Renal pelvis (tissue), 4 donors: Measurements from ENCODE around the gene SLC17A3. TPM values are rescaled to one million over a fixed set of nuclear protein-coding genes. Genes with fewer than 3 reads are reported as not detected.

Experiments used
- DNase-seq: peaks from one replicate; pipeline ENCODE4 v3.0.0-alpha.2; 2013
- polyA plus RNA-seq, 3 donors: library from polyadenylated mRNA; unstranded; fragments of 120-200 nt; gene quantifications; one replicate each; pipeline ENCODE4 v1.2.1, GENCODE V29; 2013; ENCODE audit not compliant: insufficient read length in 3 of 3

Gene SLC17A3
- polyA plus RNA-seq, 3 donors: 0.47 to 1.2 (median 0.95) TPM

- no peak for DNase-seq
These were observed 31.5 kb downstream of the SLC17A3 start for GRCh38 chr6:25842526-25842925.

GRCh38 chr6:25835442-25836283 lies 38.4 kb downstream of the SLC17A3 start:
- DNase-seq: peak; percentile 19

GRCh38 chr6:25834950-25835349 lies 39.1 kb downstream of the SLC17A3 start:
- no peak for DNase-seq

- no peak for DNase-seq
These were observed 40.9 kb downstream of the SLC17A3 start for GRCh38 chr6:25833136-25833535.

- DNase-seq: no peak
These were observed 41.4 kb downstream of the SLC17A3 start for GRCh38 chr6:25832670-25833069.

- no peak for DNase-seq
These were observed 41.8 kb downstream of the SLC17A3 start for GRCh38 chr6:25832307-25832662.

- DNase-seq: peak; percentile 10
These were observed 42.3 kb downstream of the SLC17A3 start, which contains the start of gene SLC17A1 for GRCh38 chr6:25831532-25832306. TSS of gene SLC17A1 (minus strand) at chr6:25832052. CDS start at chr6:25830557, 1,495 bp downstream.

- DNase-seq: no peak
These were observed 43.6 kb downstream of the SLC17A3 start for GRCh38 chr6:25830458-25830857.

- DNase-seq: no peak
These were observed 44.7 kb downstream of the SLC17A3 start for GRCh38 chr6:25829375-25829774.

GRCh38 chr6:25821341-25821740 lies 52.7 kb downstream of the SLC17A3 start:
- DNase-seq: no peak

- DNase-seq: no peak
These were observed 57.8 kb downstream of the SLC17A3 start for GRCh38 chr6:25816252-25816651.

GRCh38 chr6:25815194-25815593 lies 58.8 kb downstream of the SLC17A3 start:
- DNase-seq: no peak

GRCh38 chr6:25804804-25805203 lies 69.2 kb downstream of the SLC17A3 start:
- no peak for DNase-seq

GRCh38 chr6:25801436-25801835 lies 72.6 kb downstream of the SLC17A3 start:
- DNase-seq: no peak

Other genes starting within 250 kb of the SLC17A3 start
- gene SCGN, start 222.0 kb downstream of the SLC17A3 start, polyA plus RNA-seq: under 1 TPM; 0.12 to 0.22 (median 0.21) TPM
- 1 to 10 TPM; 1.4 to 2.7 (median 2.2) TPM for gene SLC17A4, start 119.5 kb downstream of the SLC17A3 start, polyA plus RNA-seq
- gene SLC17A1, start 42.2 kb downstream of the SLC17A3 start, polyA plus RNA-seq: 10 to 100 TPM; 24.6 to 36.0 (median 32.8) TPM
- gene SLC17A2, start 56.4 kb upstream of the SLC17A3 start, polyA plus RNA-seq: 1 to 10 TPM in 1 of 3 donors, under 1 TPM in 2; 0.43 to 1.0 (median 0.74) TPM
- 10 to 100 TPM in 2 of 3 donors, 1 to 10 TPM in 1; 9.2 to 16.7 (median 11.9) TPM for gene TRIM38, start 88.6 kb upstream of the SLC17A3 start, polyA plus RNA-seq
- gene HFE, start 213.2 kb upstream of the SLC17A3 start, polyA plus RNA-seq: 1 to 10 TPM; 5.4 to 9.4 (median 6.3) TPM